Measurements from ENCODE around the gene SLC35F2. TPM values are rescaled to one million over a fixed set of nuclear protein-coding genes. Genes with fewer than 3 reads are reported as not detected.
A peak's percentile ranks its signal among the peaks of the same experiment; 100 is the strongest.

The SLC35F2 gene
- total and polyA plus RNA-seq, 2 of the 13 experiments (the other 11 are each of a cell fraction or from before 2014, with no cell fraction given), result 5.8 to 20.3 TPM

DNA sequence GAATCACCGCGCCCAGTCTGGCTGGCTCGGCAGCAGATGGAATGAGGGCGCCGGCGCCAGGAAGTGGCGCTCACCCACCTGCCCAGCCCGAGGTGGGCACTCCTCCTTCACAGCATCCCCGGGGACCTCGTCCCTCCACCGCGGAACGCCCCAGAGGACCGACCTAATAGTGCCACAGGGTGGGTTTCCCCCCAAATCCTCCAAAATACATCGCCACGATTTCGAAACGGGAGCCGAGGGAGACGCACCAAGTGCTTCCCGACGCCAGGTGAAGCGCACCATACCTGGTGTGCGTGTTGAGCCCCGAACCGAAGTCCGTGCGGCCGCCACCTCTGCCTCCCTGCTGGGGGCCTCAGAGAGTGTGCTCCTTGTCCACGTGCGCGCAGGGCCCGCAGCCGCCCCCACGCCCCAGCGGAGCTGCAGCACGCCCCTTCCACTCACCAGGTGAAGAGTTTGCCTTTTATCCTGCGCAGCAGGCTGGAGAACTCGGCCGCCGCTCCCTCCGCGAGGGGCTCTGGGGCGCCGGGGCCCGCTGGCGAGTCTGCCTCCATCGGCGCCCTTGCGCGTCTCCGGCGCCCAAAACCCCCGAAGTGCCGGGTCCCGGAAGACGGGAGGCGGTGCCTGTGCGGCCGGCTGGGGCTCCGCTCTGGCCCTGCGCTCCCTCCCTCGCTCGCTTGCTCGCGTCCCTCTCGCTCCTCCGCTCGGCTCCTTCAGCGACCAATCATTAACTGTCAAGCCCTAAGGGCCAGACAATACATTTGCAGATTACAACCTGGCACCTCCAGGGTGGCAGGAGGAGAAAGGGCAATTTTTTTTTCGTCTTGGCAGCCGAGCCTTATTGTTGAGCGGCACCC is at the start of gene SLC35F2 (continued):
- TF ChIP-seq ZNF891 (CRISPR knock-in tag; IDR thresholded peaks at IDR 0.05) (peak; percentile 91; the same call in 1 of the 2 replicates), ZNF749 (CRISPR knock-in tag; IDR thresholded peaks at IDR 0.05; ENCODE audit: borderline replicate concordance) (0 out of 2 replicates have a peak, but pooled peaks have one; percentile 52), NRL (CRISPR knock-in tag; IDR thresholded peaks at IDR 0.05; ENCODE audit: borderline replicate concordance) (peak; percentile 96), MED1 (CRISPR knock-in tag; IDR thresholded peaks at IDR 0.05) (peak; percentile 41), ZNF747 (CRISPR knock-in tag; IDR thresholded peaks at IDR 0.05; ENCODE audit: borderline replicate concordance) (peak; percentile 82; the same call in 1 of the 2 replicates), SMYD3 (CRISPR knock-in tag; IDR thresholded peaks at IDR 0.05) (0 out of 2 replicates have a peak, but pooled peaks have one; percentile 48), SALL2 (CRISPR knock-in tag; IDR thresholded peaks at IDR 0.05) (0 out of 2 replicates have a peak, but pooled peaks have one; percentile 31), NPAS2 (CRISPR knock-in tag; IDR thresholded peaks at IDR 0.05; ENCODE audit: borderline replicate concordance) (peak; percentile 86; the same call in 1 of the 2 replicates), ZNF883 (CRISPR knock-in tag; IDR thresholded peaks at IDR 0.05; ENCODE audit: not compliant biosample characterization) (peak; percentile 67)
- TF ChIP-seq, protein P1, sequence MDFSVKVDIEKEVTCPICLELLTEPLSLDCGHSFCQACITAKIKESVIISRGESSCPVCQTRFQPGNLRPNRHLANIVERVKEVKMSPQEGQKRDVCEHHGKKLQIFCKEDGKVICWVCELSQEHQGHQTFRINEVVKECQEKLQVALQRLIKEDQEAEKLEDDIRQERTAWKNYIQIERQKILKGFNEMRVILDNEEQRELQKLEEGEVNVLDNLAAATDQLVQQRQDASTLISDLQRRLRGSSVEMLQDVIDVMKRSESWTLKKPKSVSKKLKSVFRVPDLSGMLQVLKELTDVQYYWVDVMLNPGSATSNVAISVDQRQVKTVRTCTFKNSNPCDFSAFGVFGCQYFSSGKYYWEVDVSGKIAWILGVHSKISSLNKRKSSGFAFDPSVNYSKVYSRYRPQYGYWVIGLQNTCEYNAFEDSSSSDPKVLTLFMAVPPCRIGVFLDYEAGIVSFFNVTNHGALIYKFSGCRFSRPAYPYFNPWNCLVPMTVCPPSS (IDR thresholded peaks at IDR 0.05), result no peak
- TF ChIP-seq, protein P2, sequence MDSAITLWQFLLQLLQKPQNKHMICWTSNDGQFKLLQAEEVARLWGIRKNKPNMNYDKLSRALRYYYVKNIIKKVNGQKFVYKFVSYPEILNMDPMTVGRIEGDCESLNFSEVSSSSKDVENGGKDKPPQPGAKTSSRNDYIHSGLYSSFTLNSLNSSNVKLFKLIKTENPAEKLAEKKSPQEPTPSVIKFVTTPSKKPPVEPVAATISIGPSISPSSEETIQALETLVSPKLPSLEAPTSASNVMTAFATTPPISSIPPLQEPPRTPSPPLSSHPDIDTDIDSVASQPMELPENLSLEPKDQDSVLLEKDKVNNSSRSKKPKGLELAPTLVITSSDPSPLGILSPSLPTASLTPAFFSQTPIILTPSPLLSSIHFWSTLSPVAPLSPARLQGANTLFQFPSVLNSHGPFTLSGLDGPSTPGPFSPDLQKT (CRISPR knock-in tag; IDR thresholded peaks at IDR 0.05; ENCODE audit: borderline replicate concordance), result no peak
- TF ChIP-seq, protein P3, sequence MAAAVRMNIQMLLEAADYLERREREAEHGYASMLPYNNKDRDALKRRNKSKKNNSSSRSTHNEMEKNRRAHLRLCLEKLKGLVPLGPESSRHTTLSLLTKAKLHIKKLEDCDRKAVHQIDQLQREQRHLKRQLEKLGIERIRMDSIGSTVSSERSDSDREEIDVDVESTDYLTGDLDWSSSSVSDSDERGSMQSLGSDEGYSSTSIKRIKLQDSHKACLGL (CRISPR knock-in tag; IDR thresholded peaks at IDR 0.05), result peak; percentile 73; the same call in 1 of the 2 replicates
- TF ChIP-seq, protein P4, sequence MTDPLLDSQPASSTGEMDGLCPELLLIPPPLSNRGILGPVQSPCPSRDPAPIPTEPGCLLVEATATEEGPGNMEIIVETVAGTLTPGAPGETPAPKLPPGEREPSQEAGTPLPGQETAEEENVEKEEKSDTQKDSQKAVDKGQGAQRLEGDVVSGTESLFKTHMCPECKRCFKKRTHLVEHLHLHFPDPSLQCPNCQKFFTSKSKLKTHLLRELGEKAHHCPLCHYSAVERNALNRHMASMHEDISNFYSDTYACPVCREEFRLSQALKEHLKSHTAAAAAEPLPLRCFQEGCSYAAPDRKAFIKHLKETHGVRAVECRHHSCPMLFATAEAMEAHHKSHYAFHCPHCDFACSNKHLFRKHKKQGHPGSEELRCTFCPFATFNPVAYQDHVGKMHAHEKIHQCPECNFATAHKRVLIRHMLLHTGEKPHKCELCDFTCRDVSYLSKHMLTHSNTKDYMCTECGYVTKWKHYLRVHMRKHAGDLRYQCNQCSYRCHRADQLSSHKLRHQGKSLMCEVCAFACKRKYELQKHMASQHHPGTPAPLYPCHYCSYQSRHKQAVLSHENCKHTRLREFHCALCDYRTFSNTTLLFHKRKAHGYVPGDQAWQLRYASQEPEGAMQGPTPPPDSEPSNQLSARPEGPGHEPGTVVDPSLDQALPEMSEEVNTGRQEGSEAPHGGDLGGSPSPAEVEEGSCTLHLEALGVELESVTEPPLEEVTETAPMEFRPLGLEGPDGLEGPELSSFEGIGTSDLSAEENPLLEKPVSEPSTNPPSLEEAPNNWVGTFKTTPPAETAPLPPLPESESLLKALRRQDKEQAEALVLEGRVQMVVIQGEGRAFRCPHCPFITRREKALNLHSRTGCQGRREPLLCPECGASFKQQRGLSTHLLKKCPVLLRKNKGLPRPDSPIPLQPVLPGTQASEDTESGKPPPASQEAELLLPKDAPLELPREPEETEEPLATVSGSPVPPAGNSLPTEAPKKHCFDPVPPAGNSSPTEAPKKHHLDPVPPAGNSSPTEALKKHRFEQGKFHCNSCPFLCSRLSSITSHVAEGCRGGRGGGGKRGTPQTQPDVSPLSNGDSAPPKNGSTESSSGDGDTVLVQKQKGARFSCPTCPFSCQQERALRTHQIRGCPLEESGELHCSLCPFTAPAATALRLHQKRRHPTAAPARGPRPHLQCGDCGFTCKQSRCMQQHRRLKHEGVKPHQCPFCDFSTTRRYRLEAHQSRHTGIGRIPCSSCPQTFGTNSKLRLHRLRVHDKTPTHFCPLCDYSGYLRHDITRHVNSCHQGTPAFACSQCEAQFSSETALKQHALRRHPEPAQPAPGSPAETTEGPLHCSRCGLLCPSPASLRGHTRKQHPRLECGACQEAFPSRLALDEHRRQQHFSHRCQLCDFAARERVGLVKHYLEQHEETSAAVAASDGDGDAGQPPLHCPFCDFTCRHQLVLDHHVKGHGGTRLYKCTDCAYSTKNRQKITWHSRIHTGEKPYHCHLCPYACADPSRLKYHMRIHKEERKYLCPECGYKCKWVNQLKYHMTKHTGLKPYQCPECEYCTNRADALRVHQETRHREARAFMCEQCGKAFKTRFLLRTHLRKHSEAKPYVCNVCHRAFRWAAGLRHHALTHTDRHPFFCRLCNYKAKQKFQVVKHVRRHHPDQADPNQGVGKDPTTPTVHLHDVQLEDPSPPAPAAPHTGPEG (CRISPR knock-in tag; IDR thresholded peaks at IDR 0.05), result 0 out of 2 replicates have a peak, but pooled peaks have one; percentile 21
- TF ChIP-seq, protein P5, sequence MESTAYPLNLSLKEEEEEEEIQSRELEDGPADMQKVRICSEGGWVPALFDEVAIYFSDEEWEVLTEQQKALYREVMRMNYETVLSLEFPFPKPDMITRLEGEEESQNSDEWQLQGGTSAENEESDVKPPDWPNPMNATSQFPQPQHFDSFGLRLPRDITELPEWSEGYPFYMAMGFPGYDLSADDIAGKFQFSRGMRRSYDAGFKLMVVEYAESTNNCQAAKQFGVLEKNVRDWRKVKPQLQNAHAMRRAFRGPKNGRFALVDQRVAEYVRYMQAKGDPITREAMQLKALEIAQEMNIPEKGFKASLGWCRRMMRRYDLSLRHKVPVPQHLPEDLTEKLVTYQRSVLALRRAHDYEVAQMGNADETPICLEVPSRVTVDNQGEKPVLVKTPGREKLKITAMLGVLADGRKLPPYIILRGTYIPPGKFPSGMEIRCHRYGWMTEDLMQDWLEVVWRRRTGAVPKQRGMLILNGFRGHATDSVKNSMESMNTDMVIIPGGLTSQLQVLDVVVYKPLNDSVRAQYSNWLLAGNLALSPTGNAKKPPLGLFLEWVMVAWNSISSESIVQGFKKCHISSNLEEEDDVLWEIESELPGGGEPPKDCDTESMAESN (CRISPR knock-in tag; conservative IDR thresholded peaks at IDR 0.05), result peak; percentile 84

Measured in HepG2 (cell line).